Vagina (tissue), 2 donors: Measurements from ENCODE around the gene ABCD3.
A peak's percentile ranks its signal among the peaks of the same experiment; 100 is the strongest.

Experiments used
- CTCF ChIP-seq, 3 experiments: fragments of 450-650 bp in 2 of 3; fragments of 200-600 bp in 1 of 3; sonication (generic) in 1 of 3; IDR thresholded peaks; one replicate each; pipeline ENCODE4 v1.5.1; 2017 to 2019; ENCODE audit warnings: antibody characterized with exemption in 3 of 3, mild to moderate bottlenecking in 2 of 3, moderate library complexity in 2 of 3
- POLR2A ChIP-seq, 2 donors: fragments of 450-650 bp; IDR thresholded peaks; one replicate each; pipeline ENCODE4 v1.6.1; 2017; ENCODE audit warnings: antibody characterized with exemption in 2 of 2, mild to moderate bottlenecking in 2 of 2, moderate library complexity in 2 of 2

GRCh38 chr1:94463765-94464330, 45.7 kb downstream of the ABCD3 start:
- TF ChIP-seq CTCF (IDR thresholded peaks at IDR 0.05) (peak in 1 of 3 experiments; percentile 32), POLR2A (IDR thresholded peaks at IDR 0.05) (no peak)
